ENCODE data around the gene SLC23A3.

SLC23A3 gene

GRCh38 chr2:219142329-219142728 lies 27.5 kb downstream of the SLC23A3 start:
- DNase-seq (ENCODE audit: low spot score), result no peak

- DNase-seq (ENCODE audit: low spot score), result no peak
These were observed 29.1 kb downstream of the SLC23A3 start for GRCh38 chr2:219140722-219141121.

- DNase-seq (ENCODE audit: low spot score), result no peak
These were observed 35.9 kb downstream of the SLC23A3 start for GRCh38 chr2:219133976-219134375.

- DNase-seq (ENCODE audit: low spot score), result no peak
These were observed 38.1 kb downstream of the SLC23A3 start for GRCh38 chr2:219131744-219132143.

GRCh38 chr2:219131327-219131726 lies 38.5 kb downstream of the SLC23A3 start:
- DNase-seq (ENCODE audit: low spot score), result no peak

- DNase-seq (ENCODE audit: low spot score), result no peak
These were observed 40.2 kb downstream of the SLC23A3 start for GRCh38 chr2:219129589-219129988.

GRCh38 chr2:219128396-219128795 lies 41.4 kb downstream of the SLC23A3 start:
- DNase-seq (ENCODE audit: low spot score), result peak; percentile 19

- no peak for DNase-seq (ENCODE audit: low spot score)
These were observed 42.7 kb downstream of the SLC23A3 start for GRCh38 chr2:219127037-219127635.

- no peak for DNase-seq (ENCODE audit: low spot score)
These were observed 43.3 kb downstream of the SLC23A3 start for GRCh38 chr2:219126555-219126954.

- no peak for DNase-seq (ENCODE audit: low spot score)
These were observed 44.0 kb downstream of the SLC23A3 start for GRCh38 chr2:219125886-219126270.

- DNase-seq (ENCODE audit: low spot score), result no peak
These were observed 44.5 kb downstream of the SLC23A3 start for GRCh38 chr2:219125225-219125885.

GRCh38 chr2:219124381-219125110 lies 45.3 kb downstream of the SLC23A3 start:
- DNase-seq (ENCODE audit: low spot score), result no peak

- no peak for DNase-seq (ENCODE audit: low spot score)
These were observed 46.3 kb downstream of the SLC23A3 start for GRCh38 chr2:219123356-219124135.

- no peak for DNase-seq (ENCODE audit: low spot score)
These were observed 47.4 kb downstream of the SLC23A3 start for GRCh38 chr2:219122202-219122980.

GRCh38 chr2:219120082-219120481 lies 49.7 kb downstream of the SLC23A3 start:
- no peak for DNase-seq (ENCODE audit: low spot score)

GRCh38 chr2:219119422-219120043 lies 50.3 kb downstream of the SLC23A3 start:
- peak; percentile 70 for DNase-seq (ENCODE audit: low spot score)

GRCh38 chr2:219118504-219118903 lies 51.3 kb downstream of the SLC23A3 start:
- DNase-seq (ENCODE audit: low spot score), result no peak

GRCh38 chr2:219116776-219117646 lies 52.8 kb downstream of the SLC23A3 start:
- no peak for DNase-seq (ENCODE audit: low spot score)

- no peak for DNase-seq (ENCODE audit: low spot score)
These were observed 57.0 kb downstream of the SLC23A3 start for GRCh38 chr2:219112651-219113338.

GRCh38 chr2:219112062-219112406 lies 57.8 kb downstream of the SLC23A3 start:
- DNase-seq (ENCODE audit: low spot score), result no peak
